GM12864 (cell line): Measurements from ENCODE around the gene TRPM5.
"Not testable (repeated sequence)": the region's sequence is repeated elsewhere in the genome, so short reads cannot be mapped to it uniquely, and the experiment has no call there.

ENCODE experiments used
- DNase-seq: peaks from one replicate; pipeline ENCODE4 v3.0.0-alpha.2; 2011; ENCODE audit warnings: low read depth
- H3K4me3 ChIP-seq: 2 replicates; pipeline ENCODE4 v1.5.1; 2011; ENCODE audit warnings: mild to moderate bottlenecking, low read depth, low read length, control low read depth
- CTCF ChIP-seq: IDR thresholded peaks from 2 replicates; pipeline ENCODE4 v1.5.1; 2011; ENCODE audit warnings: low read depth, mild to moderate bottlenecking, moderate library complexity, low read length, control low read depth, inconsistent platforms; ENCODE audit errors: missing control alignments

The TRPM5 gene

GRCh38 chr11:2482204-2482603, 37.9 kb upstream of the TRPM5 start:
- no peak for TF ChIP-seq CTCF
- H3K4me3 ChIP-seq = no peak overlapping the region
- DNase-seq = no peak

DNA sequence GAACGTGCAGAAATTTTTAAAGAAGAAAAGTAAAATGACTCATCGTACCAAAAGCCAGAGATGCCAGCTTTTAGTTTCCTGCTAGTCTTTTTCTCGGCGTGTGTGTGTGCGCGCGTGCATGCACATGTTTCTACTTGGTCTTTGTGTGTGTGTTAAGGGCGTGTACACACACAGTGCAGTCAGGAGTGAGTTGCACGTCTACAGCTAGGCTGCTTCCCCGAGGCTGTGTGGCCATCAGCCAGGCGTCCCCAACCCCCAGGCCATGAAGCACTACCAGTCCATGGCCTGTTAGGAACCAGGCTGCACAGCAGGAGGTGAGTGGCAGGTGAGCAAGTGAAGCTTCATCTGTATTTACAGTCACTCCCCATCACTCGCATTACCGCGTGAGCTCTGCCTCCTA, 36.9 kb upstream of the TRPM5 start:
- no peak for DNase-seq
- TF ChIP-seq CTCF = no peak
- no peak overlapping the region for H3K4me3 ChIP-seq

GRCh38 chr11:2480874-2481220, 36.5 kb upstream of the TRPM5 start:
- no peak for DNase-seq
- no peak for TF ChIP-seq CTCF
- no peak overlapping the region for H3K4me3 ChIP-seq

- not testable (repeated sequence) for DNase-seq, H3K4me3 ChIP-seq
Observed at GRCh38 chr11:2480067-2480873, 36.0 kb upstream of the TRPM5 start.

- H3K4me3 ChIP-seq = no peak overlapping the region
- no peak for TF ChIP-seq CTCF
- DNase-seq = no peak
Observed at GRCh38 chr11:2477936-2478335, 33.6 kb upstream of the TRPM5 start.

- DNase-seq = no peak
- TF ChIP-seq CTCF = no peak
- no peak overlapping the region for H3K4me3 ChIP-seq
Observed at GRCh38 chr11:2477254-2477653, 32.9 kb upstream of the TRPM5 start.

GRCh38 chr11:2475136-2475918, 31.0 kb upstream of the TRPM5 start:
- no peak for TF ChIP-seq CTCF
- DNase-seq = no peak
- H3K4me3 ChIP-seq = no peak overlapping the region
